Prostate gland (tissue), 2 donors: ENCODE data around the gene LIX1L.

Experiments
- POLR2A ChIP-seq: fragments of 450-650 bp; IDR thresholded peaks from one replicate; pipeline ENCODE4 v1.6.1; 2016; ENCODE audit warnings: antibody characterized with exemption, mild to moderate bottlenecking
- POLR2AphosphoS5 ChIP-seq: sonication (generic); formaldehyde crosslinking; IDR thresholded peaks from one replicate; pipeline ENCODE4 v1.6.1; 2017; ENCODE audit warnings: antibody characterized with exemption
- TF ChIP-seq, protein P1 (sequence below), 4 experiments: fragments of 200-600 bp in 2 of 4; fragments of 450-650 bp in 2 of 4; sonication (generic) in 2 of 4; IDR thresholded peaks; 1 replicate in 3 of 4; 2 replicates in 1 of 4; pipeline ENCODE4 v1.5.1; 2016 to 2019; ENCODE audit warnings: antibody characterized with exemption in 4 of 4, mild to moderate bottlenecking in 2 of 4, moderate library complexity in 2 of 4

DNA sequence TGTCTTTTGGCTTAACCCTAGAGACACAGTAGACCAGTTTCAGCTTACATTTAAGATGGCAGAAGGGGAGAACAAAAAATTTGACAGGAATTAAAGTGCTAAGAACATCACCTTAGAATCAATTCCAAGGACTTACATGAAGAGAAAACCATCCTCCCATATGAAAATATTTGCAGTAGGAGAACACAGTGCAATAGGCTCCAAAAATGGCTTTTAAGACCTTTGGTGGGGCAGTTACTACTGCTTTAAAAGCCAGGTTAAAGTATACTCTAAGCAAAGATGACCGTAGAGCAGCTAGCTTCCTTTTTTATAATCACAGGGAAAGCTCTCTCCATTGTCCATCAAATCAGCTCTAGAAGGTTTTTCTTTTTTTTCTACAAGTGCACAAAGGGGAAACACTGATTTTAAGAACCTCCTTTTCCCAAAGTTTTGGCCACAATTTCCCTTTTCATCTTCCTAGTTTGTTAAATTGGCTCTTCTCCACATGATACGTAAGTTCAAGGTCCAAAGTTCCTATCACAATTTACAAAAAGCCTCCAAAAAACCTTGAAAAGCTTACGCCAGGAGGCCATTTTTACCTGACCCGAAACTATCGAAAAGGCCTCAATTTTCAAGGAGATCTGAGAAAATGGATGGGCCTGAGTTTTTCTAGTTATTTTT lies 35.3 kb upstream of the LIX1L start:
- TF ChIP-seq, protein P1, sequence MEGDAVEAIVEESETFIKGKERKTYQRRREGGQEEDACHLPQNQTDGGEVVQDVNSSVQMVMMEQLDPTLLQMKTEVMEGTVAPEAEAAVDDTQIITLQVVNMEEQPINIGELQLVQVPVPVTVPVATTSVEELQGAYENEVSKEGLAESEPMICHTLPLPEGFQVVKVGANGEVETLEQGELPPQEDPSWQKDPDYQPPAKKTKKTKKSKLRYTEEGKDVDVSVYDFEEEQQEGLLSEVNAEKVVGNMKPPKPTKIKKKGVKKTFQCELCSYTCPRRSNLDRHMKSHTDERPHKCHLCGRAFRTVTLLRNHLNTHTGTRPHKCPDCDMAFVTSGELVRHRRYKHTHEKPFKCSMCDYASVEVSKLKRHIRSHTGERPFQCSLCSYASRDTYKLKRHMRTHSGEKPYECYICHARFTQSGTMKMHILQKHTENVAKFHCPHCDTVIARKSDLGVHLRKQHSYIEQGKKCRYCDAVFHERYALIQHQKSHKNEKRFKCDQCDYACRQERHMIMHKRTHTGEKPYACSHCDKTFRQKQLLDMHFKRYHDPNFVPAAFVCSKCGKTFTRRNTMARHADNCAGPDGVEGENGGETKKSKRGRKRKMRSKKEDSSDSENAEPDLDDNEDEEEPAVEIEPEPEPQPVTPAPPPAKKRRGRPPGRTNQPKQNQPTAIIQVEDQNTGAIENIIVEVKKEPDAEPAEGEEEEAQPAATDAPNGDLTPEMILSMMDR (IDR thresholded peaks at IDR 0.05), result no peak
- TF ChIP-seq POLR2AphosphoS5 (no peak), POLR2A (no peak)
